Posterior vena cava (tissue), 2 donors: ENCODE results near the gene PRSS8. TPM values are rescaled to one million over a fixed set of nuclear protein-coding genes. Genes with fewer than 3 reads are reported as not detected.
"Not testable (repeated sequence)": the region's sequence is repeated elsewhere in the genome, so short reads cannot be mapped to it uniquely, and the experiment has no call there.

Source experiments
- DNase-seq: peaks from one replicate; pipeline ENCODE4 v3.0.0-alpha.2; 2020; ENCODE audit warnings: low spot score
- intact Hi-C, 2 donors: fragments of 100-400 bp; cut with DNase I; formaldehyde crosslinking; loops; one replicate each; pipeline versions ENCODE4 v1.14.1 to v1.14.2; 2022 to 2023
- total RNA-seq, 2 donors: library from RNA; stranded (reverse); fragmentation: NEBNext Ultra II Directional; extraction: Animal tissue kit (Norgen Biotek cat#: 25700); gene quantifications; one replicate each; pipeline ENCODE4 v1.2.1, GENCODE V29; 2021
- donor health status: DM: yes; HTN: yes; CAD: no.
- donor health status: DM: yes; HTN: yes; CAD: no.

The PRSS8 gene
- total RNA-seq, 2 donors from 2014 or later: 0.23 TPM; not detected in 1

GRCh38 chr16:31148281-31148728 is 12.8 kb upstream of the PRSS8 start:
- intact Hi-C loops: no loop called here
- no peak for DNase-seq

GRCh38 chr16:31147574-31147973 is 12.0 kb upstream of the PRSS8 start:
- intact Hi-C loops: no loop called here
- no peak for DNase-seq

GRCh38 chr16:31145398-31145990 is 10.0 kb upstream of the PRSS8 start:
- intact Hi-C loops: no loop called here
- DNase-seq: no peak

- intact Hi-C loops, DNase-seq: not testable (repeated sequence)
These were observed 8.9 kb upstream of the PRSS8 start for GRCh38 chr16:31144418-31144817.

GRCh38 chr16:31143694-31144148 is 8.2 kb upstream of the PRSS8 start:
- no peak for DNase-seq
- intact Hi-C loops: no loop called here

- no peak for DNase-seq
- intact Hi-C loops: no loop called here
These were observed 7.6 kb upstream of the PRSS8 start for GRCh38 chr16:31143011-31143693.

GRCh38 chr16:31142109-31143010 is 6.8 kb upstream of the PRSS8 start:
- intact Hi-C loops: no loop called here
- peak; percentile 100 for DNase-seq

GRCh38 chr16:31141489-31142108 is 6.1 kb upstream of the PRSS8 start:
- intact Hi-C loops: no loop called here
- DNase-seq: no peak

- intact Hi-C loops, DNase-seq: not testable (repeated sequence)
These were observed 5.5 kb upstream of the PRSS8 start for GRCh38 chr16:31141071-31141469.

- intact Hi-C loops: loop anchor here in 1 of 2 donors (5.0 kb wide), 1 partner anchor 573 kb away; a partner anchor contains a TSS
- peak; percentile 84 for DNase-seq
These were observed 3.4 kb upstream of the PRSS8 start for GRCh38 chr16:31138621-31139578.

GRCh38 chr16:31136822-31137499 is 1.4 kb upstream of the PRSS8 start:
- intact Hi-C loops: loop anchor here in 1 of 2 donors (5.0 kb wide), 1 partner anchor 575 kb away; a partner anchor contains a TSS

GRCh38 chr16:31136287-31136662 is 748 bp upstream of the PRSS8 start:
- DNase-seq: no peak
- intact Hi-C loops: loop anchor here in 1 of 2 donors (5.0 kb wide), 1 partner anchor 576 kb away; a partner anchor contains a TSS

More at GRCh38 chr16:31136822-31137499, 1.4 kb upstream of the PRSS8 start:
- not testable (repeated sequence) for DNase-seq

- intact Hi-C loops: loop anchor here in 1 of 2 donors (5.0 kb wide), 2 partner anchors 577 to 1388 kb away; partner anchors contain the start of gene C16orf54
These were observed 647 bp downstream of the PRSS8 start for GRCh38 chr16:31134625-31135534.

GRCh38 chr16:31134091-31134571 is 1.4 kb downstream of the PRSS8 start:
- intact Hi-C loops: loop anchor here in 1 of 2 donors (5.0 kb wide), 1 partner anchor 1387 kb away; the partner anchor contains the start of gene C16orf54

More at GRCh38 chr16:31134625-31135534, 647 bp downstream of the PRSS8 start:
- DNase-seq: no peak

GRCh38 chr16:31133046-31133501 is 2.5 kb downstream of the PRSS8 start:
- no peak for DNase-seq

More at GRCh38 chr16:31134091-31134571, 1.4 kb downstream of the PRSS8 start:
- DNase-seq: no peak

More at GRCh38 chr16:31133046-31133501, 2.5 kb downstream of the PRSS8 start:
- intact Hi-C loops: loop anchor here in 1 of 2 donors (5.0 kb wide), 1 partner anchor 1386 kb away; the partner anchor contains the start of gene C16orf54
